ENCODE results near the gene ANKRD26. TPM values are rescaled to one million over a fixed set of nuclear protein-coding genes. Genes with fewer than 3 reads are reported as not detected.
A peak's percentile ranks its signal among the peaks of the same experiment; 100 is the strongest.

Gene ANKRD26
- total and polyA plus RNA-seq, 4 experiments from 2014 or later = 0.65 to 11.6 (median 6.2) TPM

- Histone ChIP-seq H3K36me3 (ENCODE audit: insufficient read depth, low read length) (no peaks in the 10 kb centered on the region), H3K27me3 (ENCODE audit: insufficient read depth, low read length) (no peaks in the 10 kb centered on the region), H3K27ac (ENCODE audit: low read depth, low read length) (no peak overlapping the region), H3K4me3 (ENCODE audit: low read length in 2 of 2) (no peak overlapping the region), H3K4me1 (ENCODE audit: insufficient read depth, low read length) (no peaks in the 10 kb centered on the region), H3K9me3 (ENCODE audit: control insufficient read depth in 1 of 2, low read length in 2 of 2) (no peaks in the 10 kb centered on the region)
- H3K9me3 Mint-ChIP-seq = no peaks in the 10 kb centered on the region
- H3K27ac Mint-ChIP-seq = no peak overlapping the region
- CTCF ChIA-PET (ENCODE audit: partially characterized antibody) = no interaction called here
- POLR2A ChIA-PET (ENCODE audit: partially characterized antibody) = no interaction called here
- peaks cover 24 to 26% of the 10 kb centered on the region in 2 donors for H3K36me3 Mint-ChIP-seq
- H3K27me3 Mint-ChIP-seq = no peaks in the 10 kb centered on the region
- intact Hi-C loops (cut with micrococcal nuclease) = no loop called here
- H3K4me3 Mint-ChIP-seq = no peak overlapping the region
- no peak for DNase-seq
- H3K4me1 Mint-ChIP-seq = peaks cover 5 to 11% (median 6%) of the 10 kb centered on the region in 4 donors
These were observed 70.2 kb downstream of the ANKRD26 start for GRCh38 chr10:27030060-27030459.

GRCh38 chr10:27022048-27022447 is 78.2 kb downstream of the ANKRD26 start:
- Histone ChIP-seq H3K27me3 (ENCODE audit: insufficient read depth, low read length) (no peaks in the 10 kb centered on the region), H3K36me3 (ENCODE audit: insufficient read depth, low read length) (no peaks in the 10 kb centered on the region), H3K4me1 (ENCODE audit: insufficient read depth, low read length) (peaks cover 12% of the 10 kb centered on the region), H3K27ac (ENCODE audit: low read depth, low read length) (no peak overlapping the region), H3K4me3 (ENCODE audit: low read length in 2 of 2) (no peak overlapping the region), H3K9me3 (ENCODE audit: control insufficient read depth in 1 of 2, low read length in 2 of 2) (no peaks in the 10 kb centered on the region)
- CTCF ChIA-PET (ENCODE audit: partially characterized antibody) = no interaction called here
- Mint-ChIP-seq H3K9me3 (no peaks in the 10 kb centered on the region), H3K4me3 (peak overlapping the region in 1 of 8 donors; percentile 6), H3K4me1 (peaks cover 8 to 28% (median 17%) of the 10 kb centered on the region in 4 donors), H3K27ac (peak overlapping the region in 4 of 7 donors; percentile 16 to 75 (median 46)), H3K27me3 (no peaks in the 10 kb centered on the region), H3K36me3 (peaks cover 13 to 20% of the 10 kb centered on the region in 2 donors)
- DNase-seq = no peak
- intact Hi-C loops (cut with micrococcal nuclease) = no loop called here
- POLR2A ChIA-PET (ENCODE audit: partially characterized antibody) = no interaction called here

GRCh38 chr10:27020243-27020642 is 80.1 kb downstream of the ANKRD26 start:
- Mint-ChIP-seq H3K4me1 (peaks cover 8 to 24% (median 16%) of the 10 kb centered on the region in 4 donors), H3K27ac (peak overlapping the region in 1 of 7 donors; percentile 1), H3K9me3 (no peaks in the 10 kb centered on the region), H3K4me3 (no peak overlapping the region), H3K27me3 (no peaks in the 10 kb centered on the region), H3K36me3 (peaks cover 8 to 15% of the 10 kb centered on the region in 2 donors)
- intact Hi-C loops (cut with micrococcal nuclease) = no loop called here
- no peak overlapping the region for H3K27ac ChIP-seq (ENCODE audit: low read depth, low read length)
- H3K27me3 ChIP-seq (ENCODE audit: insufficient read depth, low read length) = no peaks in the 10 kb centered on the region
- H3K4me1 ChIP-seq (ENCODE audit: insufficient read depth, low read length) = peaks cover 12% of the 10 kb centered on the region
- ChIA-PET POLR2A (ENCODE audit: partially characterized antibody) (no interaction called here), CTCF (ENCODE audit: partially characterized antibody) (interaction anchor here (0.7 kb wide), 1 partner anchor 10 kb away, joined by 3 read pairs; no protein-coding TSS in a partner anchor)
- no peaks in the 10 kb centered on the region for H3K9me3 ChIP-seq (ENCODE audit: control insufficient read depth in 1 of 2, low read length in 2 of 2)
- H3K36me3 ChIP-seq (ENCODE audit: insufficient read depth, low read length) = no peaks in the 10 kb centered on the region
- no peak overlapping the region for H3K4me3 ChIP-seq (ENCODE audit: low read length in 2 of 2)
- no peak for DNase-seq

- Mint-ChIP-seq H3K4me1 (peaks cover 8 to 20% (median 16%) of the 10 kb centered on the region in 4 donors), H3K27me3 (no peaks in the 10 kb centered on the region), H3K4me3 (no peak overlapping the region), H3K9me3 (no peaks in the 10 kb centered on the region), H3K27ac (no peak overlapping the region), H3K36me3 (peaks cover 8 to 15% of the 10 kb centered on the region in 2 donors)
- Histone ChIP-seq H3K4me1 (ENCODE audit: insufficient read depth, low read length) (peaks cover 12% of the 10 kb centered on the region), H3K4me3 (ENCODE audit: low read length in 2 of 2) (no peak overlapping the region), H3K9me3 (ENCODE audit: control insufficient read depth in 1 of 2, low read length in 2 of 2) (no peaks in the 10 kb centered on the region), H3K27me3 (ENCODE audit: insufficient read depth, low read length) (no peaks in the 10 kb centered on the region), H3K36me3 (ENCODE audit: insufficient read depth, low read length) (no peaks in the 10 kb centered on the region), H3K27ac (ENCODE audit: low read depth, low read length) (no peak overlapping the region)
- intact Hi-C loops (cut with micrococcal nuclease) = no loop called here
- ChIA-PET POLR2A (ENCODE audit: partially characterized antibody) (no interaction called here), CTCF (ENCODE audit: partially characterized antibody) (interaction anchor here (0.7 kb wide), 1 partner anchor 463 kb away, joined by 3 read pairs; no protein-coding TSS in a partner anchor)
- no peak for DNase-seq
These were observed 80.5 kb downstream of the ANKRD26 start for GRCh38 chr10:27019827-27020226.

- H3K27ac Mint-ChIP-seq = peak overlapping the region in 4 of 7 donors; percentile 9 to 88 (median 56)
- peaks cover 0 to 6% (median 5%) of the 10 kb centered on the region in 8 donors for H3K9me3 Mint-ChIP-seq
- ChIA-PET POLR2A (ENCODE audit: partially characterized antibody) (no interaction called here), CTCF (ENCODE audit: partially characterized antibody) (no interaction called here)
- peaks cover 11 to 36% of the 10 kb centered on the region in 2 donors for H3K36me3 Mint-ChIP-seq
- intact Hi-C loops (cut with micrococcal nuclease) = no loop called here
- no peaks in the 10 kb centered on the region for H3K27me3 Mint-ChIP-seq
- H3K4me1 Mint-ChIP-seq = peaks cover 3 to 15% (median 10%) of the 10 kb centered on the region in 4 donors
- H3K36me3 ChIP-seq (ENCODE audit: insufficient read depth, low read length) = no peaks in the 10 kb centered on the region
- peaks cover 3% of the 10 kb centered on the region for H3K4me1 ChIP-seq (ENCODE audit: insufficient read depth, low read length)
- no peaks in the 10 kb centered on the region for H3K27me3 ChIP-seq (ENCODE audit: insufficient read depth, low read length)
- peak in 3 of 5 donors; percentile 1 to 36 (median 19) for DNase-seq
- H3K4me3 Mint-ChIP-seq = peak overlapping the region in 5 of 8 donors; percentile 4 to 61 (median 42)
- no peak overlapping the region for H3K4me3 ChIP-seq (ENCODE audit: low read length in 2 of 2)
- no peaks in the 10 kb centered on the region for H3K9me3 ChIP-seq (ENCODE audit: control insufficient read depth in 1 of 2, low read length in 2 of 2)
- H3K27ac ChIP-seq (ENCODE audit: low read depth, low read length) = no peak overlapping the region
These were observed 102.7 kb downstream of the ANKRD26 start for GRCh38 chr10:26997610-26998009.

- Histone ChIP-seq H3K4me1 (ENCODE audit: insufficient read depth, low read length) (peaks cover 3% of the 10 kb centered on the region), H3K9me3 (ENCODE audit: control insufficient read depth in 1 of 2, low read length in 2 of 2) (no peaks in the 10 kb centered on the region), H3K36me3 (ENCODE audit: insufficient read depth, low read length) (no peaks in the 10 kb centered on the region), H3K27ac (ENCODE audit: low read depth, low read length) (no peak overlapping the region), H3K4me3 (ENCODE audit: low read length in 2 of 2) (no peak overlapping the region), H3K27me3 (ENCODE audit: insufficient read depth, low read length) (no peaks in the 10 kb centered on the region)
- H3K36me3 Mint-ChIP-seq = peaks cover 0 to 22% of the 10 kb centered on the region in 2 donors
- DNase-seq = no peak
- H3K27me3 Mint-ChIP-seq = no peaks in the 10 kb centered on the region
- ChIA-PET POLR2A (ENCODE audit: partially characterized antibody) (no interaction called here), CTCF (ENCODE audit: partially characterized antibody) (no interaction called here)
- peaks cover 3 to 15% (median 10%) of the 10 kb centered on the region in 4 donors for H3K4me1 Mint-ChIP-seq
- peaks cover 0 to 5% (median 1%) of the 10 kb centered on the region in 8 donors for H3K9me3 Mint-ChIP-seq
- intact Hi-C loops (cut with micrococcal nuclease) = no loop called here
- no peak overlapping the region for H3K27ac Mint-ChIP-seq
- H3K4me3 Mint-ChIP-seq = no peak overlapping the region
These were observed 105.6 kb downstream of the ANKRD26 start for GRCh38 chr10:26994743-26995142.

DNA sequence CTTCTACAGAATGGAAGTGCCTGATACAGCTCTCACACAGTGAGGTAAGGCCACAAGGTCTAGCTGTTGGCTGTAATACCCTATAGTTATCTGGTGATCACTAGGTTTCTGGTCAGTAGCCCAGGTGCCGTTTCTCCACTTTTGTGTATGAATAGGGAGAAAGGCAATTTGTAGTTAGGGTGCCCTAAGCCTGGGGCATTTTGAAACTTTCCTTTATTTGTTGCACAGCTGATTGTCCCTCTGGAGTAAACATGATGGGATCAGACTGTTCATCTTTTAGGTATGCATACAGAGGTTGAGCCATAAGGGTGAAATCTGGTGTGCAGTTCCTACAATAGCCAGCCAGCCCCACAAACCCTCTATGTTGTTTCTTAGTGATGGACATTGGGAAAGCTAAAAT is 112.4 kb downstream of the ANKRD26 start:
- H3K27me3 Mint-ChIP-seq = no peaks in the 10 kb centered on the region
- H3K4me1 Mint-ChIP-seq = no peaks in the 10 kb centered on the region
- H3K9me3 Mint-ChIP-seq = peaks cover 0 to 5% (median 0%) of the 10 kb centered on the region in 8 donors
- no peak overlapping the region for H3K4me3 ChIP-seq (ENCODE audit: low read length in 2 of 2)
- no peaks in the 10 kb centered on the region for H3K27me3 ChIP-seq (ENCODE audit: insufficient read depth, low read length)
- H3K9me3 ChIP-seq (ENCODE audit: control insufficient read depth in 1 of 2, low read length in 2 of 2) = no peaks in the 10 kb centered on the region
- ChIA-PET CTCF (ENCODE audit: partially characterized antibody) (no interaction called here), POLR2A (ENCODE audit: partially characterized antibody) (no interaction called here)
- H3K36me3 Mint-ChIP-seq = peaks cover 0 to 11% of the 10 kb centered on the region in 2 donors
- DNase-seq = no peak
- no peaks in the 10 kb centered on the region for H3K36me3 ChIP-seq (ENCODE audit: insufficient read depth, low read length)
- no peak overlapping the region for H3K27ac Mint-ChIP-seq
- intact Hi-C loops (cut with micrococcal nuclease) = no loop called here
- no peaks in the 10 kb centered on the region for H3K4me1 ChIP-seq (ENCODE audit: insufficient read depth, low read length)
- H3K4me3 Mint-ChIP-seq = no peak overlapping the region
- no peak overlapping the region for H3K27ac ChIP-seq (ENCODE audit: low read depth, low read length)
